GM15510 (cell line): ENCODE data around the gene KLHL18.

Experiments
- POLR2A ChIP-seq: IDR thresholded peaks from 3 replicates; pipeline ENCODE4 v1.6.1; 2011; ENCODE audit warnings: borderline replicate concordance; ENCODE audit not compliant: insufficient read length; ENCODE audit errors: extremely low read depth

Gene KLHL18

DNA sequence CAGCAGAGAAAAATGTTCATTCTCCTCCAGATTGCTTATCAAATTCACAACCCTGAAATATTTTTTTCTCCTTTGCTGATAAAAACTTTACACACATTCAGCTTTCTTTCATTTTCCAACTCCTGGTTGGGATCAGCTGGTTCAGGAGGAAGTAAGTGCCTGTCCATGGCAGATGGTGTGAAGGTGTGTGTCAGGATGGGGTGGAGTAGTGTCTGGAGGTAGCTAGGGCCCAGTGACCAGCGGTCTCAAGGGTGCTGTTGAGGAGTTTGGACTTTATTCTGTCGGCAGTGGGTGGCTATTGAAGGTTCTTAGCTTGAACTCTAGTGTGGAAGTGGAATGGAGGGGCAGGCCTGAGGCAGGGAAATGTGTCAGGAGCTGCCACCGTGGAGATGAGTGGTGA, 51.2 kb downstream of the KLHL18 start:
- TF ChIP-seq POLR2A: no peak

DNA sequence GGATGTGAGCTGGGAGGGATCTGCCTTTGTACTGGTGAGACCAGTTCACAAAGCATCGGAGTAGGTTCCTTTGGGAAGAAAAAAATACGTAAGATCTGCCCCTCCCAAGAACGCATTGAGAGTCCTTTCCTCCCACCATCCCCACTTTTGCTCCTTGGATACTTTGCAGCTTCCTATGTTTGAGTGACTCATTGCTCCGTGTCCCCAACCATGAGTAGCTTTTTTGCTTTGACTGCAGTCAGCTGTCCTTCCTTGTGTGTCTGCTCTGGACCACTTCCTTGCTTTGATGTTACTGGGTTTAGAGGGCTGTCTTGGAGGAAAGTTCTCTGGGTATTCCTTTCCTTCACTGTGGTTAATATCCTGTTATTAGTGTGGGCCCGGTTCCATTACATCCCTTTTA, 54.9 kb downstream of the KLHL18 start:
- TF ChIP-seq POLR2A: no peak

DNA sequence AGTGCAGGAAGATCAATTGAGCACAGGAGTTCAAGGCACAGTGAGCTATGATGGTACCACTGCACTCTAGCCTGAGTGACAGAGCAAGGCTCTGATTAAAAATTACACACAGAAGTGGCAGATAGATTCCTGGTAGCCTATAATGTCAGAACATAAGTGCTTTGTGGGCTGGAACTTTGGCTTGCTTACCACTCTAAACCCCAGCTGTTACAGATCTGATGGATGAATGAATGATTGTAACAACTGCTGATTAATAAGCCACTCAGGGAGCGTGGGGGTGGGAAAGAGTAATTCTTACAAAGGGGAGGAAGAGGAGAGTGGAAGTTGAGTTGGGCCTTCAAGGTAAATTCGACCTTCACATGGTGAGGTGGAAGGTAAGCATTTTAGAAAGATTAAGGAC, 57.2 kb downstream of the KLHL18 start:
- TF ChIP-seq POLR2A: no peak

DNA sequence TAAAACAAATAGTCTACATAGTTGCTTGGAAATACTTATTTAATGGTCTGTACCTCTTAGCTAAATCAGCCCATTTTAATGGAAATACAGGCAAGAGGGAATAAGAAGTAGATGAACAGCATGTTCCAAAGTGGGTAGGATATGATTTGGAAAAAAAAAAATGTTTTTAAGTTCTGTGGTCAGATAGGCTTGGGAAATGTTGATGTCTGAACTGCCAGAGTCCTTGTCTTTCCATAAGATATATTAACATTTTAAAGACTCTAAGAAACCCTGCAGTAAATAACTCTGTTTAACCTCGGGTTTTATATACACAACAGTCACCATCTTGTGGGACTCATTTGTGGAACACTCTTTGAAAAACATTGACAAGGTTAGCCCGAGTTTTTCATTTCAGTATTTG, 58.1 kb downstream of the KLHL18 start:
- no peak for TF ChIP-seq POLR2A

DNA sequence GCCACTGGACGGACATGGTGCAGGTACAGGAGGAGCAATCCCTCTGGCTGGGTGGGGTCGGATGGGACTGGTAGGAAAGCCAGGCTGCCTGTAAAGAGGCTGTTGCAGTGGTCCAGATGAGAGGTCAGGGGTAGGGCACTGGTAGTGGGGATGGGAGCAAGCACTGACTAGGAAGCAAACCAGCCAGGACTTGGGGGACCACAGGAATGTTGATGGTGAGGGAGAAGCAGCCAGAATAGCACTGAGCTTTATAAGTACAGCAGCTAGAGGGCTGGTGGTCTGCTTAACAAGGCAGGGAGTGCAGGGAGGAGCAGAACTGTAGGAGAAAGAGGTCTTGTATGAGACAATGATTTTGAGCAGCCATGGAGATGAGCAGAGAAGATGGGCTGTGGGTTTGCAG, 59.4 kb downstream of the KLHL18 start:
- no peak for TF ChIP-seq POLR2A

DNA sequence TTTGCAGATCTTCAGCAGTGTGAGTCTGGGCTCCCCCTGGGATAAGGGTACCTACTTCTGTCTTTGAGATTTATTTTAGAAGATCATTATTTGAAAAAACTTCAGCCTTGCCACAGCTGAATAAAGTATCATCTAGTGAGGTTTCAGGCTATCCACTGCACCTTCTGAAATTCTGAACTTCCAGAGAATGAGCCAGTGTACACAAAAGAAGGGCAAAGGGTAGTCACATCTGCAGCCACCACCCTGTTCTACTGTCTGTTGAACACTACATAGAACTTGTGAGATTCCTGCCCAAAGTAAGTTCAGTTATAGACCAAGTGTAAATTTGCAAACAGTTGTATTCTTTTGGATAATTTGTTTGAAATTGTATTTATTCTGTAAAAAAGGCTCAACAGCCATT, 60.1 kb downstream of the KLHL18 start:
- TF ChIP-seq POLR2A: no peak

DNA sequence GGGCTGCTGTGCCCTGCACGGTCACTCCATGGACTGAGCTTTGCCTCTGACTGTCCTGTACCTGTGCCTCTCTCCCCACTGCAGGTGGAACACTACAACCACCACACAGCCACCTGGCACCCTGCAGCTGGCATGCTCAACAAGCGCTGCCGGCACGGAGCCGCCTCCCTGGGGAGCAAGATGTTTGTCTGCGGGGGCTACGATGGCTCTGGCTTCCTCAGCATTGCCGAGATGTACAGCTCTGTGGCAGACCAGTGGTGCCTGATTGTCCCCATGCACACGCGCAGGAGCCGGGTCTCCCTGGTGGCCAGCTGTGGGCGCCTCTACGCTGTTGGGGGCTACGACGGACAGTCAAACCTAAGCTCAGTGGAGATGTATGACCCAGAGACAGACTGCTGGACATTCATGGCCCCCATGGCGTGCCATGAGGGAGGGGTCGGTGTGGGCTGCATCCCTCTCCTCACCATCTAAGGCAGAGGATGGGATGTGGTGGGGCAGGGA, 60.8 kb downstream of the KLHL18 start:
- no peak for TF ChIP-seq POLR2A

DNA sequence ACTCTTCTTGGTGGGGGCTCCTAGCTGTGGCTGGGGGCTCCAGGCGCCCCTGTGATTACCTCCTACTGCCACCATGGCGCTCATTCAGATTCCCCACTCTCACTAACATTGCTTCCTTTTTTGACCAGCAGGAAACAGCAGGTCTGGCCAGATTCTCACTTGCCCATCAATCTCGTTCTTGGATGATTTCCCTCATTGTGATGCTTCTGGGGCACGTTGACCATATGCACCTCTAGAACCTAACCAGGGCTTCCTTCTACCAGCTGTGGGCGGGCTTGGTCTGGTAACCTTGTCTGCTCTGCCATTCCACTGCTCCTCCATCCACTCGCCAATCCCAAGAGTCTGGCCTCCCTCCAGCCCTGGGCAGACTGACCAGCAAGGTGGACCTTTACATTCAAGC, 62.2 kb downstream of the KLHL18 start:
- no peak for TF ChIP-seq POLR2A

DNA sequence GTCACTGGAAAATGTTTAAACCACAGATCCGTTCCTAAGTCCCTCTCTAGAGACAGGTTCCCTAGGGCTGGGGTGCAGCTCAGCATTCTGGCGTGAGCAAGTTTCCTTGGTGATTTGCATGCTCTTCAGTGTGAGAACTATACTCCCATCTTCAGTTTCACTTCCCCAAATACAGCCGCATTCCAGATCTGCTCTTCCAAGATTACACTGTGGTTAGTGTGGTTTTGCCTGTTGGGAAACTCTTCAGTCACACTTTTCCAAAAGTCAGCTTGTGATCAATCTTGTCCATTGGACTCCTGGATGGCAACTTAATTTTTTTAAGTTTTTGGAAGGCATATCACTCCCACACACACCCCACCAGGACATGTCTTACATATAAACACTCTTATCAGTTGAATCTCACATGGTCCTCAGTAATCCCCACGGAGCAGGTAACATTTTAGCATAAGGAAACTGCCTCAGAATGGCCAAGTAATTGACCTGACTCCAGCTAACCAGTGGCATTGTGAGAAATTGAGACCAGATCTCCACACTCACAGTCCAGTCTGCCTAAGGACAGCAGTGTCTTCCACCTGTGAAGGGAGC, 64.6 kb downstream of the KLHL18 start:
- TF ChIP-seq POLR2A: no peak

DNA sequence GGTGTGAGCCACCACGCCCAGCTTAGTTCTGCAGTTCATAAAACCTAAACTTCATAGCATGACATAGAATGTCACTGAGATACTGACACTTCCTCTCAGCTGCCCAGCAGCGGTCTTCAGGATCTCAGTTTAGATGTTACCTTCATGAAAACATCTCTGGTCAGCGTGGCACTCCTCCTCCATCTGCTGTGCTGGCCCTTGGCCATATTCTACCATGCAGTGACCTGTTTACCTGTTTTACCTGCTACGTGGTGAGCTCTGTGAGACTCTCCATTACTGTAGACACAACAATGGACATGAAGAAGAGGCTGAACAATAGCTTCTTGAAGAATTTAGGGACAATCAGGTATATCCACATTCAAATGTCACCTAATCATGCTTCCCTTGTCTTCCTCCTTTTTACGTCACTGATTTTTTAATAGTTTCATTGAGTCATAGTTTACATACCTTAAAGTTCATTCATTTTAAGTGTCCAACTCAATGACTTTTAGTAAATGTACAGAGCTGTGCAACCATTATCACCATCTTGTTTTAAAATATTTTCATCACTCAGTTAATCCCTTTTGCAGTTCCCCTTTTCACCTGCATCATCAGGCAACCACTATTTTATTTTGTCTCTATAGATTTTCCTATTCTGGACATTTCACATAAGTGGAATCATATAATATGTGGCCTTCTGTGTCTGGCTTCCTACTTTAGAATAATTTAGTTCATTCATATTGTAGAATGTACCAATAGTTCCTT, 65.8 kb downstream of the KLHL18 start:
- no peak for TF ChIP-seq POLR2A

DNA sequence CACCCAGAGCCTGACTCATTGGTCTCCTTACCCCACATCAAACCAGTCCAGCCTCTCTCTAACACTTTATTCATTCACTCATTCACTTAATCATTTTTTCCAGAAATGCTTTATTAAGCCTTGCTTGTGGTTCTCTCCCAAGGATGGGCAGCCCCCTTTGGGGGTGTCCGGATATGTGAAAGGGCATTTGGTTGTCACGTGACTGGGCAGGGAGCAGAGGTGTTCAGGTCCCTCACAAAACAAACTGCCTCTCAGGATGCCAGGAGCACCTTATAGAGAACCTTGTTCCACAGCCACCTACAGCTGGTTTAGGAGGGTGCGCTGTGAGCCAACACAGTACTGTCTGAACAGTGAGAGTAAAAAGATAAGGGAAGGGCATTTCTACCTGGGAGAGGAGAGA, 72.3 kb downstream of the KLHL18 start:
- TF ChIP-seq POLR2A: no peak

DNA sequence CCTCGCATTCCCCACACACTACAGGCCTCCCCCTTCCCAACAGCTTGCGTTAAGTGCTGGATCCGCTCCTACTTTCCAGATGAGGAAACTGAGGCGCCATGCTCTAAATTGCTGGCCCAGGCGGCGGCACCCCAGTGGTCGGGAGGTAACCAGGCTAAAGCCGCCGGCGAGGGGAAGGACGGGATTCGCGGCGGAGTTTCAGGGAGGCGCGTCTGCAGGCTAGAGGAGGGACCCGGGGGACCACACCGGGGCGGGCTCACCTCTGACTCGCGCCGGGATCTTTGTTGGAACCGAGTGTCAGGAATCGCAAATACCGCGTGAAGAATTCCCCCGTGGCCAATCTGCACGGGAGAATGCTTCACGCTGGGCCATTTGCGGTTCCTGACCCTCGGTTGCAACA, 73.5 kb downstream of the KLHL18 start:
- TF ChIP-seq POLR2A: no peak

DNA sequence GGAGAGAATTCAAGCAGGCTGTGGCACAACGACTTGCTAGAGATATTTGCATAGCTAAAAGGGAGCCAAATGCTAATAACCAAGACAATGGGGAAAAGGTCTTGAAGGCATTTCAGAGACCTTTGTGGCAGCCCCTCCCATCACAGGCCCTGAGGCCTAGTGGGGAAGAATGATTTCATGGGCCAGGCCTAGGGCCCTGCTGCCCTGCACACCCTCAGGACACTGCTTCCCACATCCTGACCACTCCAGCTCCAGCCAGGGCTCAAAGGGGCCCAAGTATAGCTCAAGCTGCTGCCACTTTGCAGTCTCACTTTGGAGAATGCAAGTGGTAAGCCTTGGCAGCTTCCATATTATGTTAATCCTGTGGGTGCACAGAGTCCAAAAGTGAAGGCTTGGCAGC, 76.6 kb downstream of the KLHL18 start:
- no peak for TF ChIP-seq POLR2A

DNA sequence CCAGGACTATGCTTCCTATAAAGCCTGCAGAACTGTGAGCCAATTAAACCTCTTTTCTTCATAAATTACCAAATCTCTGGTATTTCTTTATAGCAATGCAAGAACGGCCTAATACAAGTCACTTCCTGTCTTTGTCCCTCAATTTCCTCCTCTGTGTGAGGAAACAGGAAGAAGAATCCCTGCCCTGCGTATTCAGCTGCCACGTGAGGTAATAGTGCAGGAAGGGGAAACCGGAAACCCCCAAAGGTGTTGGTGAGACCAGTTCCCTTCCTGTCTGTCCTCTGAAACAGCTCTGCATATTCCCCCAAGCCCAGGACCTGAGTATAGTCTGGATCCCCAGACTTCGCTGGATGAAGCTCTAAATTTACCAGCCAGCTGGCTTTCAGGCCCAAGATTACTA, 80.0 kb downstream of the KLHL18 start:
- TF ChIP-seq POLR2A: no peak

DNA sequence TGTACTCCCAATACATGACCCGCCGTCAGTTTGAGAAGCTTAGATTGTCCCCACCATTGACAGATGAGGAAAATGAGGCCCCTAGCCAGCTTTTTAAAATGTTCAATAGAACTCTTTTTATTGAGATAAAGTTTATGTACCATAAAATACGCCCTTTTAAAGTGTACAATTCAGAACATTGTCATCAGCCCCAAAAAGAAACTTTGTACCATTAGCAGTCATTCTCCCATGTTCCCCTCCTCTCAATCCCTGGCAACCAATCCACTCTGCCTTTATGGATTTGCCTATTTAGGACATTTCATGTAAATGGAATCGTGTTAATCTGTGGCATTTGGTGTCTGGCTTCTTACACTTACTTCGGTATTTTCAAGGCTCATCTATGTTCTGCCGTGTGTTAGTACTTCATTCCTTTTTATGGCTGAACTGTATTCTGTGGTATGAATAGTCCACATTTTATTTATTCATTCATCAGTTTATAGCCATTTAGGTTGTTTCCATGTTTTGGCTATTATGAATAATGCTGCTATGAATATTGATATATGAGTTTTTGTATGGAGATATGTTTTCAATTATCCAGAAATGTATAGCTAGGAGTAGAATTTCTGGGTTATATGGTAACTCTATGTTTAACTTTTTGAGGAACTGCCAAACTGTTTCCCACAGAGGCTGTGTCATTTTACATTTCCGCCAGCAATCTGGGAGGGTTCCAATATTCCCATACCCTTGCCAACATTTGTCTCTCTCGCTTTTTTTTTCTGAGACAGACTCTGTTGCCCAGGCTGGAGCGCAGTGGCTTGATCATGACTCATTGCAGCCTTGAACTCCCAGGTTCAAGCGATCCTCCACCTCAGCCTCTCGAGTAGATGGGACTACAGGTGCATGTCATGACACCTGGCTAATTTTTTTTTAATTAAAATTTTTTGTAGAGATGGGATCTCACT, 82.7 kb downstream of the KLHL18 start:
- no peak for TF ChIP-seq POLR2A
